ENCODE results near the gene CX3CL1.

- TF ChIP-seq RFX5 (IDR thresholded peaks at IDR 0.05; ENCODE audit: low read depth, low read length) (no peak), BHLHE40 (IDR thresholded peaks at IDR 0.05; ENCODE audit: low read depth, low read length) (no peak), CEBPB (IDR thresholded peaks at IDR 0.05; ENCODE audit: low read depth, low read length) (no peak), CTCF (conservative IDR thresholded peaks at IDR 0.05; ENCODE audit: low read depth, low read length) (no peak), MAZ (IDR thresholded peaks at IDR 0.05; ENCODE audit: borderline replicate concordance, low read depth, low read length) (no peak), RCOR1 (IDR thresholded peaks at IDR 0.05; ENCODE audit: insufficient replicate concordance, low read length) (no peak), POLR2A (IDR thresholded peaks at IDR 0.05; ENCODE audit: low read depth, low read length) (no peak), RAD21 (IDR thresholded peaks at IDR 0.05; ENCODE audit: low read length) (no peak), NFE2L2 (IDR thresholded peaks at IDR 0.05; ENCODE audit: low read depth, low read length) (no peak), USF2 (IDR thresholded peaks at IDR 0.05; ENCODE audit: low read depth, low read length) (no peak), MXI1 (IDR thresholded peaks at IDR 0.05; ENCODE audit: borderline replicate concordance, low read depth, low read length) (no peak), CHD1 (IDR thresholded peaks at IDR 0.05; ENCODE audit: low read depth, low read length) (no peak), ELK1 (IDR thresholded peaks at IDR 0.05; ENCODE audit: borderline replicate concordance, low read depth, low read length) (no peak), SMC3 (IDR thresholded peaks at IDR 0.05; ENCODE audit: low read depth, low read length) (no peak)
These were observed 37.7 kb downstream of the CX3CL1 start for GRCh38 chr16:57409870-57410587.
